Hepatocyte (in vitro differentiated cells): Measurements from ENCODE around the gene SYTL3. TPM values are rescaled to one million over a fixed set of nuclear protein-coding genes. Genes with fewer than 3 reads are reported as not detected.

ENCODE experiments used
- DNase-seq: peaks from one replicate; pipeline ENCODE4 v3.0.0-alpha.2; 2016; ENCODE audit warnings: low spot score
- H2AFZ ChIP-seq: fragments of 200-600 bp; sonication (generic); 2 replicates; pipeline ENCODE4 v1.6.0; 2016; ENCODE audit warnings: antibody characterized with exemption, mild to moderate bottlenecking
- H3K27ac ChIP-seq: fragments of 200-600 bp; sonication (generic); 2 replicates; pipeline ENCODE4 v1.5.1; 2016; ENCODE audit warnings: mild to moderate bottlenecking
- H3K27me3 ChIP-seq: fragments of 200-600 bp; sonication (generic); 2 replicates; pipeline ENCODE4 v1.6.1; 2016
- H3K36me3 ChIP-seq: fragments of 200-600 bp; sonication (generic); replicated peaks from 2 replicates; pipeline ENCODE4 v1.5.1; 2016; ENCODE audit warnings: low read depth; ENCODE audit not compliant: insufficient read depth
- H3K4me1 ChIP-seq: fragments of 200-600 bp; sonication (generic); 2 replicates; pipeline ENCODE4 v1.5.1; 2016; ENCODE audit warnings: mild to moderate bottlenecking, moderate library complexity; ENCODE audit not compliant: insufficient read depth
- H3K4me2 ChIP-seq: fragments of 200-600 bp; sonication (generic); 2 replicates; pipeline ENCODE4 v1.6.0; 2016
- H3K4me3 ChIP-seq: fragments of 200-600 bp; sonication (generic); 2 replicates; pipeline ENCODE4 v1.5.1; 2016; ENCODE audit warnings: mild to moderate bottlenecking
- H3K79me2 ChIP-seq: fragments of 200-600 bp; sonication (generic); 2 replicates; pipeline ENCODE4 v1.6.0; 2017; ENCODE audit warnings: mild to moderate bottlenecking
- H3K9me2 ChIP-seq: fragments of 200-600 bp; sonication (generic); replicated peaks from 2 replicates; pipeline ENCODE4 v1.6.0; 2017; ENCODE audit warnings: mild to moderate bottlenecking; ENCODE audit not compliant: insufficient read depth
- H3K9me3 ChIP-seq: fragments of 200-600 bp; sonication (generic); 2 replicates; pipeline ENCODE4 v1.5.1; 2016; ENCODE audit warnings: low read depth, mild to moderate bottlenecking
- H4K20me1 ChIP-seq: fragments of 200-600 bp; sonication (generic); 2 replicates; pipeline ENCODE4 v1.6.0; 2016; ENCODE audit warnings: mild to moderate bottlenecking; ENCODE audit not compliant: insufficient read depth, poor library complexity, severe bottlenecking
- EZH2 ChIP-seq: fragments of 200-600 bp; sonication (generic); IDR thresholded peaks from 2 replicates; pipeline ENCODE4 v1.6.1; 2016; ENCODE audit warnings: antibody characterized with exemption, mild to moderate bottlenecking, borderline replicate concordance
- EZH2phosphoT487 ChIP-seq: fragments of 200-600 bp; sonication (generic); IDR thresholded peaks from one replicate; pipeline ENCODE4 v1.6.1; 2018; ENCODE audit warnings: antibody characterized with exemption, mild to moderate bottlenecking, low read depth, moderate library complexity; ENCODE audit not compliant: unreplicated experiment, severe bottlenecking
- WGBS: methylation state at CpG from one replicate; pipeline ENCODE4 v1.1.6; 2016; ENCODE audit warnings: low lambda C conversion rate; ENCODE audit errors: missing lambda C conversion rate; 5-methylcytosine and 5-hydroxymethylcytosine counted together
- polyA plus RNA-seq: library from polyadenylated mRNA; unstranded; fragments of >200 nt; fragmentation: Nextera tagmentation; extraction: Ambion mirVana; gene quantifications from 2 replicates; pipeline ENCODE4 v1.2.1, GENCODE V29; 2016
- total RNA-seq: library from RNA; depleted of rRNA; stranded (reverse); fragments of >200 nt; gene quantifications from 2 replicates; pipeline ENCODE4 v1.2.3, GENCODE V29; 2014
- TF ChIP-seq, protein P1 (sequence below): fragments of 200-600 bp; sonication (generic); IDR thresholded peaks from 2 replicates; pipeline ENCODE4 v1.5.1; 2016; ENCODE audit warnings: antibody characterized with exemption, mild to moderate bottlenecking; ENCODE audit not compliant: poor library complexity

The SYTL3 gene
- total and polyA plus RNA-seq, 2 experiments from 2014 or later = 1.4 to 1.5 TPM

DNA sequence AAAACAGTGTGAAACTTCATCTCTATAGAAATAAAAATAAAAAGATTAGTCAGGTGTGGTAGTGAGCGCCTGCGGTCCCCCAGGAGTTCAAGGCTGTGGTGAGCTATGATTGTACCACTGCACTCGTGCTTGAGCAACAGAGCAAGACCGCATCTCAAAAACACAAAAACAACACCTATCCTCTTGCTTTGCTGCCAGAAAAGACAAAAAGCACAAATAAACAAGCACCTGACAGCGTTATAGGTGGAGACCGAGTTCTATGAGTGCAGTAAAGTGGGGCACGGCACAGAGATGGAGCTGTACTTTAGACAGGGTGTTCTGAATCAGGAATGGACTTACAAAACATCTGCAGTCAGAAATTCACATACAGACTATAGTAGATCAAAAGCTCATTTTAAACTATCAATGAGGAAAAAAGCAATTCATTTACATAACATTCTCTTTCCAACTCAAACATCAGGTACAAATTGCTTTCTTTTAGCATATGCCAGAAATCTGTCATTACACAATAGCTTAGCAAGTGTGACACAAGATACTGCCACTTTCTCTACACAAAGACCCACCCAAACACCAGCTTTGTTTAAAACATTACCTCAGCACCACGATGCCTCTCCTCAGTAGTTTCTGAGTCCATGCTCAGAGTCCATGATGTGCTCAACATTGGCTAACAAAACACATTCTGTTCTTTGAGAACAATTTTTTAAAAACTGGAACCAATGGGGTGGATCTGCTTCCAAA lies 159.3 kb downstream of the SYTL3 start:
- H3K27me3 ChIP-seq = no peaks in the 10 kb centered on the region
- DNase-seq = no peak
- H2AFZ ChIP-seq = no peak overlapping the region
- no peaks in the 10 kb centered on the region for H3K9me3 ChIP-seq
- peaks cover 59% of the 10 kb centered on the region for H3K4me1 ChIP-seq
- peaks cover 97% of the 10 kb centered on the region for H3K79me2 ChIP-seq
- H4K20me1 ChIP-seq = peaks cover 97% of the 10 kb centered on the region
- no peaks in the 10 kb centered on the region for H3K9me2 ChIP-seq
- H3K4me2 ChIP-seq = peak overlapping the region; percentile 64
- WGBS = 65% methylated on average over 8 of the region's 8 CpGs
- H3K4me3 ChIP-seq = no peak overlapping the region
- peak overlapping the region; percentile 62 for H3K27ac ChIP-seq
- no peak for TF ChIP-seq EZH2
- no peak for TF ChIP-seq EZH2phosphoT487
- TF ChIP-seq, protein P1, sequence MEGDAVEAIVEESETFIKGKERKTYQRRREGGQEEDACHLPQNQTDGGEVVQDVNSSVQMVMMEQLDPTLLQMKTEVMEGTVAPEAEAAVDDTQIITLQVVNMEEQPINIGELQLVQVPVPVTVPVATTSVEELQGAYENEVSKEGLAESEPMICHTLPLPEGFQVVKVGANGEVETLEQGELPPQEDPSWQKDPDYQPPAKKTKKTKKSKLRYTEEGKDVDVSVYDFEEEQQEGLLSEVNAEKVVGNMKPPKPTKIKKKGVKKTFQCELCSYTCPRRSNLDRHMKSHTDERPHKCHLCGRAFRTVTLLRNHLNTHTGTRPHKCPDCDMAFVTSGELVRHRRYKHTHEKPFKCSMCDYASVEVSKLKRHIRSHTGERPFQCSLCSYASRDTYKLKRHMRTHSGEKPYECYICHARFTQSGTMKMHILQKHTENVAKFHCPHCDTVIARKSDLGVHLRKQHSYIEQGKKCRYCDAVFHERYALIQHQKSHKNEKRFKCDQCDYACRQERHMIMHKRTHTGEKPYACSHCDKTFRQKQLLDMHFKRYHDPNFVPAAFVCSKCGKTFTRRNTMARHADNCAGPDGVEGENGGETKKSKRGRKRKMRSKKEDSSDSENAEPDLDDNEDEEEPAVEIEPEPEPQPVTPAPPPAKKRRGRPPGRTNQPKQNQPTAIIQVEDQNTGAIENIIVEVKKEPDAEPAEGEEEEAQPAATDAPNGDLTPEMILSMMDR = no peak
- H3K36me3 ChIP-seq = peaks cover 5% of the 10 kb centered on the region

GRCh38 chr6:158810155-158811095 lies 160.6 kb downstream of the SYTL3 start:
- no peak for DNase-seq
- Histone ChIP-seq H4K20me1 (peaks cover 100% of the 10 kb centered on the region), H3K27ac (peak overlapping the region; percentile 62), H3K9me2 (no peaks in the 10 kb centered on the region), H3K36me3 (peaks cover 5% of the 10 kb centered on the region), H3K79me2 (peaks cover 100% of the 10 kb centered on the region), H3K4me3 (peak overlapping the region; percentile 13), H3K27me3 (no peaks in the 10 kb centered on the region), H2AFZ (no peak overlapping the region), H3K4me1 (peaks cover 52% of the 10 kb centered on the region), H3K9me3 (no peaks in the 10 kb centered on the region), H3K4me2 (peak overlapping the region; percentile 64)
- TF ChIP-seq EZH2phosphoT487 (no peak), EZH2 (no peak)
- TF ChIP-seq, protein P1 = no peak
- WGBS = 25% methylated on average over 9 of the region's 9 CpGs

- Histone ChIP-seq H3K27me3 (no peaks in the 10 kb centered on the region), H3K4me1 (peaks cover 50% of the 10 kb centered on the region), H3K9me3 (no peaks in the 10 kb centered on the region), H3K79me2 (peaks cover 100% of the 10 kb centered on the region), H3K36me3 (no peaks in the 10 kb centered on the region), H3K4me2 (peak overlapping the region; percentile 75), H3K9me2 (no peaks in the 10 kb centered on the region), H2AFZ (no peak overlapping the region), H3K4me3 (no peak overlapping the region), H4K20me1 (peaks cover 99% of the 10 kb centered on the region), H3K27ac (no peak overlapping the region)
- TF ChIP-seq, protein P1 = no peak
- TF ChIP-seq EZH2phosphoT487 (no peak), EZH2 (no peak)
- WGBS = 82% methylated on average over 5 of the region's 5 CpGs
- no peak for DNase-seq
Observed at GRCh38 chr6:158812611-158813010, 162.8 kb downstream of the SYTL3 start.
